SU-DHL-6 (cell line): Measurements from ENCODE around the gene HES4.

Experiments
- EZH2phosphoT487 ChIP-seq: fragments of 200-600 bp; sonication (generic), shearing (Covaris generic); conservative IDR thresholded peaks from 2 replicates; pipeline ENCODE4 v1.6.1; 2018; ENCODE audit warnings: mild to moderate bottlenecking, antibody characterized with exemption, low read length, moderate library complexity, mixed read lengths
- TF ChIP-seq, protein P1 (sequence below): fragments of 200-600 bp; sonication (generic); IDR thresholded peaks from one replicate; pipeline ENCODE4 v1.5.1; 2017; ENCODE audit warnings: antibody characterized with exemption, mild to moderate bottlenecking, low read length, moderate library complexity; ENCODE audit not compliant: insufficient read depth, poor library complexity, severe bottlenecking

GRCh38 chr1:1046767-1047166 lies 46.9 kb upstream of the HES4 start:
- TF ChIP-seq, protein P1, sequence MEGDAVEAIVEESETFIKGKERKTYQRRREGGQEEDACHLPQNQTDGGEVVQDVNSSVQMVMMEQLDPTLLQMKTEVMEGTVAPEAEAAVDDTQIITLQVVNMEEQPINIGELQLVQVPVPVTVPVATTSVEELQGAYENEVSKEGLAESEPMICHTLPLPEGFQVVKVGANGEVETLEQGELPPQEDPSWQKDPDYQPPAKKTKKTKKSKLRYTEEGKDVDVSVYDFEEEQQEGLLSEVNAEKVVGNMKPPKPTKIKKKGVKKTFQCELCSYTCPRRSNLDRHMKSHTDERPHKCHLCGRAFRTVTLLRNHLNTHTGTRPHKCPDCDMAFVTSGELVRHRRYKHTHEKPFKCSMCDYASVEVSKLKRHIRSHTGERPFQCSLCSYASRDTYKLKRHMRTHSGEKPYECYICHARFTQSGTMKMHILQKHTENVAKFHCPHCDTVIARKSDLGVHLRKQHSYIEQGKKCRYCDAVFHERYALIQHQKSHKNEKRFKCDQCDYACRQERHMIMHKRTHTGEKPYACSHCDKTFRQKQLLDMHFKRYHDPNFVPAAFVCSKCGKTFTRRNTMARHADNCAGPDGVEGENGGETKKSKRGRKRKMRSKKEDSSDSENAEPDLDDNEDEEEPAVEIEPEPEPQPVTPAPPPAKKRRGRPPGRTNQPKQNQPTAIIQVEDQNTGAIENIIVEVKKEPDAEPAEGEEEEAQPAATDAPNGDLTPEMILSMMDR, result no peak
- no peak for TF ChIP-seq EZH2phosphoT487
